HCT116 (cell line): ENCODE measurements around the gene SCO1. TPM values are rescaled to one million over a fixed set of nuclear protein-coding genes. Genes with fewer than 3 reads are reported as not detected.

Experiments
- ATAC-seq: fragments of 200-7000 bp; cut with Tn5 transposase; 2 replicates; pipeline ENCODE4 v1.9.1; 2020; ENCODE audit warnings: mild to moderate bottlenecking, moderate library complexity
- BruUV-seq: library from RNA; stranded (reverse); fragments of 400-500 nt; replicated peaks from 2 replicates; lab custom pipeline; 2021; lab: Mats Ljungman, UMichigan
- CTCF ChIA-PET: fragments of 300-600 bp; sonication (Branson Sonifier 250); formaldehyde crosslinking; loops from one replicate; lab custom pipeline; 2021; ENCODE audit warnings: antibody characterized with exemption; lab: Charles Lee
- POLR2A ChIA-PET: fragments of 300-600, 350-600 bp; sonication (Branson Sonifier 250); formaldehyde crosslinking; loops from one replicate; lab custom pipeline; 2021; ENCODE audit warnings: antibody characterized with exemption; lab: Charles Lee
- RAD21 ChIA-PET, 2 experiments: fragments of 300-600 bp; sonication (Branson Sonifier 250); formaldehyde crosslinking; loops; one replicate each; lab custom pipeline; 2023; ENCODE audit warnings: low total read pairs in 2 of 2; ENCODE audit not compliant: uncharacterized antibody in 2 of 2, unreplicated experiment in 2 of 2, low non-redundant PET in 1 of 2; lab: Charles Lee
- DNase-seq: peaks from one replicate; pipeline ENCODE4 v3.0.0-alpha.2; 2010; ENCODE audit warnings: low read depth, low spot score
- H2AFZ ChIP-seq: fragments of 200-600 bp; shearing (Covaris generic), sonication (generic); 2 replicates; pipeline ENCODE4 v1.6.1; 2017; ENCODE audit warnings: low read depth, mixed run types, mixed read lengths, antibody characterized with exemption, low read length; ENCODE audit not compliant: poor library complexity, severe bottlenecking
- H3K27ac ChIP-seq: 2 replicates; pipeline ENCODE4 v1.5.1; 2012; ENCODE audit warnings: low read depth, low read length
- H3K27me3 ChIP-seq: fragments of 200-600 bp; sonication (generic); 2 replicates; pipeline ENCODE4 v1.6.1; 2016; ENCODE audit warnings: mixed run types, low read length, mixed read lengths; ENCODE audit not compliant: insufficient read depth
- H3K36me3 ChIP-seq, 2 experiments: fragments of 200-500 bp in 1 of 2; fragments of 200-600 bp in 1 of 2; sonication (Bioruptor generic) in 1 of 2; sonication (generic) in 1 of 2; 2 replicates each; pipeline versions ENCODE4 v1.5.1 to v1.6.1; 2014 to 2016; ENCODE audit warnings: low read length in 2 of 2, inconsistent platforms in 1 of 2, mixed read lengths in 1 of 2, mixed run types in 1 of 2; ENCODE audit not compliant: insufficient read depth in 2 of 2, control insufficient read depth in 1 of 2
- H3K4me1 ChIP-seq, 2 experiments: fragments of 200-600 bp in 1 of 2; sonication (generic) in 1 of 2; 2 replicates each; pipeline versions ENCODE4 v1.5.1 to v1.6.1; 2012 to 2017; ENCODE audit warnings: low read length in 2 of 2, inconsistent platforms in 1 of 2, mild to moderate bottlenecking in 1 of 2, mixed read lengths in 1 of 2, mixed run types in 1 of 2, moderate library complexity in 1 of 2; ENCODE audit not compliant: insufficient read depth in 2 of 2, control insufficient read depth in 1 of 2
- H3K4me2 ChIP-seq: fragments of 200-600 bp; sonication (generic); 2 replicates; pipeline ENCODE4 v1.6.1; 2017; ENCODE audit warnings: mixed run types, low read length, mixed read lengths
- H3K4me3 ChIP-seq, 2 experiments: fragments of 200-600 bp in 1 of 2; sonication (generic) in 1 of 2; replicated peaks in 1 of 2; 2 replicates each; pipeline ENCODE4 v1.5.1; 2011 to 2016; ENCODE audit warnings: low read length in 2 of 2, control low read depth in 1 of 2, low read depth in 1 of 2, mild to moderate bottlenecking in 1 of 2, mixed read lengths in 1 of 2, mixed run types in 1 of 2
- H3K79me2 ChIP-seq: fragments of 200-600 bp; sonication (generic); 2 replicates; pipeline ENCODE4 v1.6.1; 2017; ENCODE audit warnings: mild to moderate bottlenecking, mixed run types, low read length, moderate library complexity, mixed read lengths; ENCODE audit not compliant: insufficient read depth
- H3K9ac ChIP-seq: fragments of 200-600 bp; sonication (generic); 2 replicates; pipeline ENCODE4 v1.6.1; 2016; ENCODE audit warnings: low read length, mixed read lengths
- H3K9me2 ChIP-seq: fragments of 200-600 bp; sonication (generic), shearing (Covaris generic); 2 replicates; pipeline ENCODE4 v1.6.1; 2017; ENCODE audit warnings: mixed run types, mild to moderate bottlenecking, moderate library complexity; ENCODE audit not compliant: insufficient read depth
- H3K9me3 ChIP-seq, 2 experiments: fragments of 200-500 bp in 1 of 2; fragments of 200-600 bp in 1 of 2; sonication (Bioruptor generic) in 1 of 2; sonication (generic) in 1 of 2; 2 replicates each; pipeline ENCODE4 v1.6.1; 2014 to 2017; ENCODE audit warnings: low read length in 2 of 2, mixed read lengths in 2 of 2, inconsistent platforms in 1 of 2, low read depth in 1 of 2, mild to moderate bottlenecking in 1 of 2, mixed run types in 1 of 2, moderate library complexity in 1 of 2; ENCODE audit not compliant: control insufficient read depth in 1 of 2, insufficient read depth in 1 of 2
- H4K20me1 ChIP-seq: fragments of 200-600 bp; sonication (generic), shearing (Covaris generic); 2 replicates; pipeline ENCODE4 v1.6.1; 2017; ENCODE audit warnings: mixed run types, mild to moderate bottlenecking, moderate library complexity; ENCODE audit not compliant: insufficient read depth
- CBX3 ChIP-seq: IDR thresholded peaks from 2 replicates; pipeline ENCODE4 v1.6.1; 2012; ENCODE audit warnings: low read depth
- CTCF ChIP-seq, 3 experiments: fragments of 200-600 bp in 1 of 3; sonication (generic) in 1 of 3; IDR thresholded peaks in 2 of 3; conservative IDR thresholded peaks in 1 of 3; 2 replicates each; pipeline ENCODE4 v1.5.1; 2012 to 2017; ENCODE audit warnings: low read depth in 2 of 3, low read length in 2 of 3, antibody characterized with exemption in 1 of 3, borderline replicate concordance in 1 of 3, control low read depth in 1 of 3, mild to moderate bottlenecking in 1 of 3, mixed read lengths in 1 of 3, mixed run types in 1 of 3, moderate library complexity in 1 of 3; ENCODE audit not compliant: insufficient read depth in 1 of 3
- EGR1 ChIP-seq: IDR thresholded peaks from 2 replicates; pipeline ENCODE4 v1.6.1; 2012; ENCODE audit warnings: low read depth
- ELF1 ChIP-seq: IDR thresholded peaks from 2 replicates; pipeline ENCODE4 v1.6.1; 2012; ENCODE audit warnings: low read depth, borderline replicate concordance
- FOSL1 ChIP-seq: IDR thresholded peaks from 2 replicates; pipeline ENCODE4 v1.6.1; 2012; ENCODE audit warnings: low read depth
- JUND ChIP-seq: IDR thresholded peaks from 2 replicates; pipeline ENCODE4 v1.6.1; 2012
- MAX ChIP-seq: IDR thresholded peaks from 2 replicates; pipeline ENCODE4 v1.6.1; 2012
- POLR2A ChIP-seq: IDR thresholded peaks from 2 replicates; pipeline ENCODE4 v1.7.0; 2011; ENCODE audit warnings: borderline replicate concordance; ENCODE audit not compliant: insufficient read depth, insufficient read length; ENCODE audit errors: extremely low read depth
- RAD21 ChIP-seq: IDR thresholded peaks from 2 replicates; pipeline ENCODE4 v1.6.1; 2012; ENCODE audit warnings: low read depth, mild to moderate bottlenecking
- SIN3A ChIP-seq: IDR thresholded peaks from 2 replicates; pipeline ENCODE4 v1.6.1; 2012; ENCODE audit warnings: low read depth
- SP1 ChIP-seq: IDR thresholded peaks from 2 replicates; pipeline ENCODE4 v1.6.1; 2012; ENCODE audit warnings: low read depth
- SRF ChIP-seq: IDR thresholded peaks from 2 replicates; pipeline ENCODE4 v1.6.1; 2012; ENCODE audit warnings: low read depth
- TCF7L2 ChIP-seq: IDR thresholded peaks from 2 replicates; pipeline ENCODE4 v1.7.0; 2011; ENCODE audit warnings: borderline replicate concordance, inconsistent platforms; ENCODE audit not compliant: insufficient read depth, insufficient read length; ENCODE audit errors: extremely low read depth
- YY1 ChIP-seq: IDR thresholded peaks from 2 replicates; pipeline ENCODE4 v1.6.1; 2011; ENCODE audit warnings: low read length, low read depth, moderate library complexity, mild to moderate bottlenecking; ENCODE audit not compliant: insufficient replicate concordance; ENCODE audit errors: extremely low read depth
- ZFX ChIP-seq: fragments of 450-650 bp; IDR thresholded peaks from 2 replicates; pipeline ENCODE4 v1.6.1; 2017
- ZNF274 ChIP-seq: fragments of 200-500 bp; sonication (Bioruptor generic); IDR thresholded peaks from 2 replicates; pipeline ENCODE4 v1.6.1; 2014; ENCODE audit warnings: mild to moderate bottlenecking, low read depth, low read length, inconsistent platforms
- intact Hi-C: fragments of 100-400 bp; cut with micrococcal nuclease; formaldehyde crosslinking; loops from 2 replicates; pipeline ENCODE4 v1.10.0; 2022
- total RNA-seq: library from RNA; stranded (reverse); gene quantifications from one replicate; pipeline ENCODE4 v1.2.1, GENCODE V29; 2021; ENCODE audit not compliant: unreplicated experiment
- TF ChIP-seq, protein P1 (sequence below): IDR thresholded peaks from 2 replicates; pipeline ENCODE4 v1.6.1; 2012

SCO1 gene
- total RNA-seq, 1 experiment from 2014 or later: 35.8 TPM

- Histone ChIP-seq H3K79me2 (no peaks in the 10 kb centered on the region), H3K4me2 (no peak overlapping the region), H3K9me2 (no peaks in the 10 kb centered on the region), H4K20me1 (no peaks in the 10 kb centered on the region), H3K4me1 (no peaks in the 10 kb centered on the region), H3K9me3 (no peaks in the 10 kb centered on the region), H3K36me3 (no peaks in the 10 kb centered on the region), H3K27ac (no peak overlapping the region), H3K27me3 (no peaks in the 10 kb centered on the region), H3K4me3 (no peak overlapping the region), H2AFZ (no peak overlapping the region), H3K9ac (no peak overlapping the region)
- intact Hi-C loops: no loop called here
- DNase-seq: no peak
- ChIA-PET CTCF (interaction anchor here (1.2 kb wide), 1 partner anchor 23 kb away, joined by 4 read pairs; no protein-coding TSS in a partner anchor), POLR2A (no interaction called here), RAD21 (no interaction called here)
- ATAC-seq: no peak
- TF ChIP-seq ZNF274: no peak
- TF ChIP-seq SIN3A: no peak
- no peak for TF ChIP-seq CTCF (IDR thresholded peaks at IDR 0.05 in 2 of 3, conservative IDR thresholded peaks at IDR 0.05 in 1 of 3; ENCODE audit: borderline replicate concordance in 1 of 3, insufficient read depth in 1 of 3, low read depth in 2 of 3, low read length in 2 of 3)
- TF ChIP-seq TCF7L2: no peak
- TF ChIP-seq POLR2A: no peak
- no peak for TF ChIP-seq MAX
- TF ChIP-seq CBX3: no peak
- no peak for TF ChIP-seq ELF1
- TF ChIP-seq ZFX: no peak
- TF ChIP-seq SRF: no peak
- TF ChIP-seq RAD21: no peak
- no peak for TF ChIP-seq SP1
- no peak for TF ChIP-seq FOSL1
- TF ChIP-seq JUND: no peak
- no peak for TF ChIP-seq YY1
- TF ChIP-seq, protein P1, sequence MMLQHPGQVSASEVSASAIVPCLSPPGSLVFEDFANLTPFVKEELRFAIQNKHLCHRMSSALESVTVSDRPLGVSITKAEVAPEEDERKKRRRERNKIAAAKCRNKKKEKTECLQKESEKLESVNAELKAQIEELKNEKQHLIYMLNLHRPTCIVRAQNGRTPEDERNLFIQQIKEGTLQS: no peak
- TF ChIP-seq EGR1: no peak
- BruUV-seq: no TSS peak
Measured at GRCh38 chr17:10623737-10624338, 73.5 kb downstream of the SCO1 start.
